HG03097 (cell line): ENCODE results near the gene INPP5A.

ENCODE experiments used
- ATAC-seq: cut with Tn5 transposase; IDR thresholded peaks from one replicate; pipeline ENCODE4 v1.9.1; 2021; ENCODE audit not compliant: unreplicated experiment, low FRiP score

INPP5A gene

DNA sequence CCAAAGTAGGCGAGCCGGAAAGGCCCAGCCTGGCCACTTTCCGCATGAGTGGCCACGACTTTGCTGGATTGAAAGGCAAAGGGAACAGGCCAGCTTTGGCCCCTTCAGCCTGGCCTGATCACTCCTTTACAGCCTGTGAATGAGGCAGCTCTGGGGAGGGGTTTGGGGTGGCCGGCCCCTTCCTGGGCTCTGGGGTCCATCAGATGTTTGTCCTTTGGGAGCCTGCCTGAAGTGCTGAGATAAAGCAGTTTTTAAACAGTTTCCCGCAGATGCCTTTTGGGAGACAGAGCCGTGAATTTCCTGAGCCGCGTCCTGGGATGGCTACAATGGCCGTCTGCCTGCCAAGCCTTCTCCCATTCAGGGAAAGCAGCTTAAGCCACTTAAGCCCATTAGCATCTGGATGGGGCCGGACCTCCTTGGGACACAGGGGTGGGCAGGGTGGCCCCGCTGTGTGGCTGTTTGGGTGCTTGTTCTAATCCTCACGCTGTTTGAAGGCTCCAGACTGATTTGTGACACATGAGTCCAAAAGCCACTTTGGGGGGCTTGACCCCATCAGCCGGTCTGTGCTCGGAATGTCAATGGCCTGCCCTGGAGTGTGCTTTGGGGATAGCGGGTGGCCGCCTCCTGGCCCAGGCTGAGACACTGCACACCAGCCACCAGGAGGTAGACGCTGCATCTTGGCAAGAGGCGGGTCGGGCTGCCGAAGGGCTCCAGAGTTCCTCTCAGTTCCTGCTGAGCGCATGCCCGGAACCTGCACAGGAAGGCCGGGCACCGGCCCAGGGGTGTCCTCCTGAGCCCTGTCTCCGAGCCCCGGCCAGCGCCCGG is 209.4 kb downstream of the INPP5A start:
- no peak for ATAC-seq

DNA sequence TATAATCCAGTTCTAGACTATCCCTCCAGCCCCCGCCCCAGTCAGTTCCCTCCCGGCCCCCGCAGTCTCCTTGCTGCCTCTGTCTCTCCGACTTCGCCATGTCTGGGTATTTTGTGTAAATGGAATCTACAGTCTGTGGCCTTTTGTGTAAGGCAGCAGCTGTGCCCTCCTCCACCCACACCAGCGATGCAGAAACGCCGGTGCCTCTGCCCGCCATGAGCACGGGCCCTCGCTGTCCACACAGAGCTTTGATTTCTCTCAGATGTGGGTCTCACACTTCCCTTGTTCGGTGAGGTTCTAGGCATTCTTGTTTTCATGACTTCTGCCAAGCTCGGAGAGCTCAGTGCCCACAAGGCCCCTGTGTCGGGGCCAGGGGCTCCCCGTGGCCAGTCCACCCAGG is 210.5 kb downstream of the INPP5A start:
- no peak for ATAC-seq

DNA sequence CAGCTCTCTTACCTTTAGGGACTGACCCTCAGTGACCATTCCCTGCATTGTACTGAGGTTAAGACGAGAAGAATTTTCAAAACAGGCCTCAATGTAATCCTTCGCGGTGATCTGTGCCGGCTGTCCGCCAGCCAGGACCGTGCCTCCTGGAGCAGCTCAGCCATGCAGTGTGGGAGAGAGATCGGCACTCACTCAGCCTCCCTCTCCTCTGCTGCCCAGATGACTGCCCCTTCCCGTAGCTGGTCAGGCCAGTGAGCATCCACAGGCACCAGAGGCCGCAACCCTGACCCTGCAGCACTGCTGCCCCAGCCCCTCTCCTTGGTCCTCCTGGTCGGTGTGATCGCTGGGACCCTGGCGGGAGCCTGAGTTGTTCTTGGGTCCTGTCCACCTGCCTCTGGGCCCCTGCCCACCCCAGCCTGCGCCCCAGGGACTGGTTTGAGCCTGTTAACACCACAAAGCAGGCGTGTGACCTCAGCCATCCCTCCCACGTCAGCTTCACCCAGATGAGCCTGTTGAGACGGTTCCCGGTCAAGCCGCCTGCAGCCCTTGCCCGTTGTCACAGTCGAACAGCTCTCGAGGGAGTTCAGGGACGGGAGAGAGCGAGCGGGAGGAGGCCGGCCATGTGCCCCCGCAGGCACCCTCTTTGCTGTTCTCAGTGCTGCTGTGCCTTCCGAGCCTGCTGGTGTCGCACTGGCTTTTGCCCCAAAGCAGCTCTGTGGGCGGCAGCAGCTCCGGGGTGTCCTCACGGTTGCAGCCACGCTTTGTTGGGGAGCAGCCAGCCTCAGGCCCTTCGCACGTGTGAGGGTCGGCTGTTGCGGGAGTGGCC is 211.2 kb downstream of the INPP5A start:
- ATAC-seq = no peak

DNA sequence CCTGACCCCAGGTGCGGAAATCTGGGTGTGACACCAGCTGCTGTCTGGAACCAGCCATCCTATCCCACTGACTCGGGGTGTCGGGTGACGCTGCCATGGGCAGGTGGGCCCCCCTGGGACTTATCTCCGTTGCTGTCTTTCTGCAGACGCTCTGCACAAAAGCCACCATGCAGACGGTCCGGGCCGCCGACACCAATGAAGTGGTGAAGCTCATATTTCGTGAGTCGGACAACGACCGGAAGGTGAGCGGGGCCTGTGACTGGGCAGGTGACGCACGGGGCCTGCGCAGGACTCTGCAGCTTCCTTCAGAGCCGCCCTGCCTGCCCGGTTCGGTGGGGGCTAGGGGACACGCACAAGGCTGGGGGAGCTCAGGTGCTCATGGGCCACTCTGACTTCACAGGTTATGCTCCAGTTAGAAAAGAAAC is 211.8 kb downstream of the INPP5A start:
- no peak for ATAC-seq

DNA sequence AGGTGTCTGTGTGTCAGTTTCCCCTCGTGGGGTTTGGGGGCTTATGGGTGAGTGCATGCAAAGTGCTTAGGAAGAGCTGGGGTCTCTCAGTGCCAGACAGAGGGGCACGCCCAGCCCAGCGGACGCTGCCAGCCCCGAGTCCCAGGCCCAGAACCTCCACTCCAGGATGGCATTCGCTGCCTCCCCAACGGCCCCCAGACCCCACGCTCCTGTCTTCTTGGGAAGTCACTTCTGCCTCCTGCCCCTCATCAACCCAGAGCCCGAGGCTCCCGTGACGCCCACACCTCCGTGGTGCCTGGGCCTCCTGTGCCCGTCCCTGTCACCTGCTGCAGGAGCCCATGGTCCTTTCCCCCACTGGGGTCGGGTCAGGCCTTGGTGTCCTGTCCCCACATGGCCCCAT is 213.3 kb downstream of the INPP5A start:
- no peak for ATAC-seq

DNA sequence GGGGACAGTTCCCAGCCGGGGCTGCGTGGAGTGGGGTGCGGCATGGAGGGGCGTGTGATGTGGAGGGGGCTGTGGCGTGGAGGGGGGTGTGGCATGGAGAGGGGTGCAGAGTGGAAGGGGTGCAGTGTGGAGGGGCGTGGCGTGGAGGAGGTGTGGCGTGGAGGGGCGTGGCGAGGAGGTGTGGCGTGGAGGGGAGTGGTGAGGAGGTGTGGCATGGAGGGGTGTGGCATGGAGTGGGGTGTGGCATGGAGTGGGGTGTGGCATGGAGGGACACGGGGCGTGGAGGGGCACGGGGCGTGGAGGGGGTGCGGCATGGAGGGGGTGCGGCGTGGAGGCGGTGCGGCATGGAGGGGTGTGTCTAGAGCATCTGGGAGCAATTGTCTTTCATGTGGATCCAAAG is 214.8 kb downstream of the INPP5A start:
- ATAC-seq = no peak

DNA sequence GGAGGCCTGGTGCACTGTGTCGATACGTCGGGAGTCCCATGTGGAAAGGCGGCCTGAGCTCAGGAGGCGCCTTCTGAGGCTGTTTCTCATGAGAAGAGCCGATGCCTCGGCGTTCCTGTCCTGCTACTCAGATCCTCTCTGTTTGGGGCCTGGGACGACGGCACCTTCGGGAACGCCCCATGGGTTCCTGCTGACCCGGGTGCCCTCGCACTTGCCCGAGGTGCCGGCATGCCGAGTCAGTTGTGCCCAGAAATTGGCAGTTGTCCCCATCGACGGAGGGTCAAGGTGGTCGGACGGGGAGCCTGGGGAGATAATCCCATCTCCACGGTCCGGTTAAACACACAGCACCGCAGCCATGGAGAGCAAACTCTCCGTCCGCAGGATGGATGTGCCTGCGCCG is 215.4 kb downstream of the INPP5A start:
- ATAC-seq = no peak

DNA sequence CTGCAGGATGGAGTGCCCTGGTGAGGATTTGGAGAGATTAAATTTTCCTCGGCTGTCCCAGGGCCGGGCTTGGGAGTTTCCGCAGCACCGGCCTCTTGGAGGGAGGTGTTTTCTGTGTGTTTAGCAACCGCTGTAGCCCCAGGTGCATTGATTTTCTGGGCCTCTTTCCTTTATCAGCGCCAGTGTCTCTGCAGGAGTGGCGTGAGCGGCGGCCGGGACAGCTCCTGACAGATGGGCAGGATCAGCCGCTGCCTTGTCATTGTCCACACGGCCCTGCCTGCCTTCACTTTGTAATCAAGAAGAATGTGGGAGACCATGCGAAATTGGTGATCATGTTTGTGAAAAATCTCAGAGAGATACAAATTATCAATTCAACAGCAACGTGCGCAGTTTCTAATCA is 216.0 kb downstream of the INPP5A start:
- no peak for ATAC-seq

DNA sequence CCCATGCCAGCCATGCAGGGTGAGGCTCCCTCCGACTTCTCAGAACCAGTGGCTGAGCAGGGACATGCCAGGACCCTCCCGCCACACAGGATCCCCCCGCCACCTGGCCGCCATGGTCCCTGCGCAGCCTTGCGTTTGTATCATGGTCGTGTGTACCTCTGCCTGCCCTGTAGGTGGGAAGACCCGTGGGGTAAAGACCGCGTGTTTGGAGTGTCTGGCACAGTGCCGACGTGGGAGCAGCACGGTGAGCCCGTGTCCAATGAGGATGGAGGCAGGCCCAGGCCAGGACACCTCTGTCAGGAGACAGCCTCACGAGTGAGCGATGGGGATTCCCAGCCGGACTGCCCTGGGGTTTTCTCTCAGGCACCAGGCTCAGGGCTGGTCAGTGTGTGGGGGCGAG is 216.5 kb downstream of the INPP5A start:
- no peak for ATAC-seq

DNA sequence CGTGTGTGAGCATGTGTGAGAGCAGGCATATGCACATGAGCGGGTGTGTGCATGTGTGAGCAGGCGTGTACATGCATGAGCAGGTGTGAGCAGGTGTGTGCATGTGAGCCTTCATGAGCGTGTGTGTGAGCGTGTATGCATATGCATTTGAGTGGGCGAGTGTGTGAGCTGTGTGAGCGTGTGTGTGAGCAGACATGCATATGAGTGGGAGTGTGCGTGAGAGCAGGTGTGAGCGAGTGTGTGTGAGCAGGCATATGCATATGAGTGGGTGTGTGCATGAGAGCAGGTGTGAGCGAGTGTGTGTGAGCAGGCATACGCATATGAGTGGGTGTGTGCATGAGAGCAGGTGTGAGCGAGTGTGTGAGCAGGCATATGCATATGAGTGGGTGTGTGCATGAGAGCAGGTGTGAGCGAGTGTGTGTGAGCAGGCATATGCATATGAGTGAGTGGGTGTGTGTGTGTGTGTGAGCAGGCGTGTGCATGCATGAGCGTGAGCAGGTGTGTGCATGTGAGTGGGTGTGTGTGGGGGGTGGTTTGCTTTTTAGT is 217.7 kb downstream of the INPP5A start:
- ATAC-seq = no peak

DNA sequence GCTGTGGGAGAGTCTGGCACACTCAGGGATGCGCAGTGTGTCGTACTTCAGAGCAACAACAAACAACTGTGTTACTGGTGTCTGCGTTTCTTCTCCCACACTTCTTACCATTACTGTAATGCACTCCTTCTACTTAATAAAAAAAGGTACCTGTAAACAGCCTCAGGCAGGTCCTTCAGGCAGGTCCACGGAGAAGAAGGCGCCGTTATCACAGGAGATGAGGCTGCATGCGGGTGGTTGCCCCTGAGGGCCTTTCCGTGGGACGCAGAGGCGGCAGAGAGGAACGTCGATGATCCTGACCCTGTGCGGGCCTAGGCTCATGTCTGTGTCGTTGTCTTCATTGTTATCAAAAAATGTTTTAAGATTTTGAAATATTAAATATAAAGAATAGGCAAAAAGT is 219.0 kb downstream of the INPP5A start:
- no peak for ATAC-seq

DNA sequence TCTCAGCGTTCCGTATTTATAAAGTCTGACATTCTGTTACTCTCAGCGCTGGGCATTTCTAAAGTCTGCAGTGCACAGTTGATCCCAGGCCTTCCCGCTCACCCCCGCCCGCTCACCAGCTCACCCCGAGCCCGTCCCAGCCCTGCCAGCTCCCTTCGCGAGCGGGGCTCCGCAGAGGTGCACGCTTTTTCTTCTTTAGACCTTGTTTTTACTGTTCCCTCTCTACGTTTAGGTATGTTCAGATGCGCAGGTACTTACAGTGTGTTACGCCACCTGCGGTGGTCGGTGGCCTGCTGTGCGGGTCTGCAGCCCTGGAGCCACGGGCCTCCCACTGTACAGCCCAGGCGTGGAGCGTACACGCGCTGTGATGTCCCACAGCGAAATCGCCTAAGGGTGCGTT is 219.6 kb downstream of the INPP5A start:
- ATAC-seq = no peak

DNA sequence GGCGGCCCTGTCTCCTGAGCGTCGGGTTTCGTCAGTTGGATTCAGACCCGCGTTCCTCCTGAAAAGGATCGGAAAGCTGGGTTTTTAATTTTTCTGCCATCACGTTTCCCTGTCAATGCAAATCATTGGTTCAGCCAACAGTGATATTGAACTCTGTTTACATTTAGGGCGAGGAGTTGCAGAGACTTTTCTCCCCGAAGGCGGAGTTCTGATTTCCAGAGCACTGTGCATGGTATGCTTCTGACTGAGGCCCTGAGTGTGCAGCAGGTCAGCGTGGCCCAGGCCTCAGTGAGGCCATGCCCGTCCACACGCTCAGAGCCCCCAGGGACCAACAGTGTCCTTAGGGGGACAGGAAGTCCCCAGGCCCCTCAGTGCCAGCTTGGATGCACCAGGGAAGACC is 221.3 kb downstream of the INPP5A start:
- no peak for ATAC-seq

DNA sequence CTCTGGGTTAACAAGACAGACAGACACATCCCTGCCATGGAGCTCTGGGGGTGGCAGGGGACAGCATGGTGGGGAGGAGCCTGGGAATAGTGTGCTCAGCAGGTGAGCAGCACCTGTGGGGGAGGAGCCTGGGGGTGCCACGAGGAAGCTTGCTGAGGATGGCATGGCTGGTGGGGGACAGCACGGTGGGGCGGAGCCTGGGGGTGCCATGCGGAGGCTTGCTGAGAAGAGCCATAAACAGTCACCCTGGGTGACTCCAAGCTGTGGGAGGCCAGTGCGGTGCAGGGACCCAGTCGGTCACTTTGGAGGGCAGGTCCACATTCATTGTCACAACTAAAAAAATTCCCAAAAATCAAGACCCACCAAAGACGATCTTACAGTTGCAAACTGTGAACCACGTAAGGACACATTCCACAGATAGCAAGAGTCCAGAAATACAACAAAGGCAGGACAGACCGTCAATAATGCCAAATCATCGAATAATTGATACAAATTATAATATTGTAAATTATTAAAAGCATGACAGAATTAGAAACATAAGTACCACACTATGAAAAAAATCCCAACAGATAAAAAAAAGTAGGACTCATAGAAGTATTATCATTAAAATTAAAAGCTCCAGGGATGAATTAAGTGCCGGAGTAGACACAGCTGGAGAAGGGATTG is 223.9 kb downstream of the INPP5A start:
- no peak for ATAC-seq

DNA sequence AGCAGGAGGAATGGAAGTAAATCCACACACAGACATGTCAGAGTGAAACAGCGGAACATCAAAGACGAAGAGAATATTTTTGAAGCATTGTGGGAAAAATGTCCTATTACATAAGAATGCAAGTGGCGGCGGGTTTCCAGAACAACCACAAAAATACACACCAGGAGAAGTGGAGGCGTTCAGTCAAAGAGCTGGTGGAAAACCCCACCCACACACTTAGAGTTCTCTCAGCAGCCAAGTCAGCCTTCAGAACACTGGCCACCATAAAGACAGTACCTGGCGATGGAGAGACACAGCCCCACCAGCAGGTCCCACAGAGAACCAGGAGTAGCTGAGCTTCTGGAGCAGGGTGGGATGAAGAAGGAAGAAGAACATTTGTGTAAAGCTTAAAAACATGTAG is 224.7 kb downstream of the INPP5A start:
- ATAC-seq = no peak

DNA sequence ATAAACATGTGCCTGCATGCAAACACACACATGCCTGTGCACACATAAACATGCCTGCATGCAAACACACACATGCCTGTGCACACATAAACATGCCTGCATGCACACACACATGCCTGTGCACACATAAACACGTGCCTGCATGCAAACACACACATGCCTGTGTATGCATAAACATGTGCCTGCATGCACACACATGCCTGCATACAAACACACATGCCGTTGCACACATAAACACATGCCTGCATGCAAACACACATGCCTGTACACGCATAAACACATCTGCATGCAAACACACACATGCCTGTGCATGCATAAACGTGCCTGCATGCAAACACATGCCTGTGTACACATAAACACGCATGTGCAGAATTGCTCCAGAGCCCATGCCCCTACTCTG is 226.0 kb downstream of the INPP5A start:
- no peak for ATAC-seq

DNA sequence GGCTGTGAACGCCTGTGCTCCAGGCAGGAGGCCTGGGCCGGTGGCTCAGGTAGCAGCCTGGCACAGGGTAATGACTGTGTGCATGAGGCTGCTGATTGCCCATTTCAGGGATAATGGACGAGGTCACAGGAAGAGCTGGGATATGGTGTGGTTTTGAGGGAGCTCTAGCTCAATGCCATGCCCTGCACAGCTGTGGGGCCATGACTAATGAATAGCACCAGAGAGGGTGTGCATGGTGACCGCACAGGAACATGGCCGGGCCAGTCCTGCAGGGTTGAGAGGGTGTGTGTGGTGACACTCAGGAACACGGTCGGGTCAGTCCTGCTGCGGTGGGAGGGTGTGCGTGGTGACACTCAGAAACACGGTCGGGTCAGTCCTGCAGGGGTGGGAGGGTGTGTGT is 226.5 kb downstream of the INPP5A start:
- no peak for ATAC-seq

DNA sequence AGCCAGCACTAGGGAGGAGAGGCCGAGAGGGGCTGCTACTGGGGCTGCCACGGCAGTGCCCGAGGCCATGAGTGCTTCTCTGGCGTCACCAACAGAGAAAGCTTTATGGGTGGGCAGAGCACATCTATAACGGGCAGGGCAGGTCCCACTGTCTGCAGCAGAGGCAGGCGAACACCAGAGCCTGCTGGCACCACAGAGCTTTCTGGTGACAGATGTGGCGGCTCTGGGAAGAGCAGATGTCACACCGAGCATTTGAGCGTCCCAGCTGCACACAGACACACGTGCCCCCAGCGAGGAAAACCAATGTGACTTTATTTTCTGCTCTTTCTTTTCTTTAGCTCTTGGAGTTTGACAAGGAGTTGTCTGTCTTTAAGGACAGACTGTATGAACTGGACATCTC is 227.8 kb downstream of the INPP5A start:
- ATAC-seq = no peak

DNA sequence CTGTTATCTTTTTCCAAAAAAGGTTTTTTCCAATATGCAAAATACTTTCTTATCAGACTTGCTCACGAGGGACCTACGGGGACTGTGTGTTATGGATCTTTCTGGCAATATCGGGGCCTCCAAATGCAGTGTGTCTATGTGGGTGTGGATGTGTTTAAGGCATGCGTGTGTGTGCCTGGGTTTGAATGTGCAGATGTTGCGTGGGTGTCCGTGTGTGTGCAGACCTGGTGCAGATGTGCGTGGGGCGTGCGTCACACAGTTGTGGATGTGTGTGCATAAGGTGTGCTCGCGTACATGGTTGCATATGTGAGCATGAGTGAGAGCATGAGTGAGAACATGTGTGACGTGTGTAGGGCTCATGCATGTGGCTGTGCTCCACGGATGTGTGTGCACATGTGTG is 228.7 kb downstream of the INPP5A start:
- no peak for ATAC-seq

DNA sequence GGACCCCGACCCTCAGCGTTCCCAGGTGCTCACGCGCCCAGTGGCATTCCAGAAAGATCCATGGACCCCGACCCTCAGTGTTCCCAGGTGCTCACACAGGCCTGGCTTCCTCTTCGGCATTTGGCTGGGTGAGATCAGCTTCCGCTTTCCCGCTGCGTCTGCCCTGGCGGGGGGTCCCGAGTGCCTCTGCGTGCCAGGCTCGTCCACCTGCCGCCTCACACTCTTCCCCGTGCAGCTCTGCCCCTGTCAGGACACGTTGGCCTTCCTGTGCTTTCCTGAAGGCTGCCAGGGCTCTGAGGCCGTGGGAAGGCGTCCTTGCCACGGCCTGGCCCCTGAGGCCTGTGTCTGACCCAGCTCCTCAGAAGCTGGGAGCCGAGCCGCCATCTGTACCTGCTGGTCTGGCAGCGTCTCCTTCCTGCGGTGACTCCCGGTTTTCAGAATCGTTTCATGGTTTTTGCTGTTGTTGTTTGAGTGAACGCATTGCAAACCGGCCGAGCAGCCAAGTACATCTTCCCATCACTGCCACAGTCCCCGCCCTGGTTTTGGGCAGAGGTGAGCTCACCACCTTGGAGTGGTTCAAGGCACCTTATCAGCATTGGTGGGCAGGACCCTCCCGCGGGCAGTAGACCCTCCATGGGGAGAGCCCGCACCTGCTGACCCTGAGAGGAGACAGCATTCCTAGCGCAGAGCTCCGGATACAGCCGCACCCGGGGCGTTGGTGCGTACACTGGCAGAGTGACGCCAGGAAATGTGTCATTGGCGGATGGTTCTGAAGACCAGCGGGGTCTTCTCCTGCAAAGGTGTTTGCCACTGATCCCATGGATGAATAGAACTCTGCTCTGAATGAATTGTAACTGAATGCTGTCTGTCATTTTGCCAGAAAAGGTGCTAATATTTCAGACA is 231.0 kb downstream of the INPP5A start:
- ATAC-seq = no peak
